ENCODE measurements around the gene GLI2.

- TF ChIP-seq CTCF (conservative IDR thresholded peaks at IDR 0.05; ENCODE audit: low read length) (no peak), EZH2phosphoT487 (IDR thresholded peaks at IDR 0.05; ENCODE audit: borderline replicate concordance, low read depth, low read length) (no peak)
Measured at GRCh38 chr2:120766470-120767351, 31.0 kb downstream of the GLI2 start.
